Stimulated activated CD8-positive, alpha-beta memory T cell treated with anti-CD3 and anti-CD28 coated beads, Interleukin-4, amount 100 ng/mL, for 4 hours (primary cell): Measurements from ENCODE around the gene AOAH.
"Not testable (repeated sequence)": the region's sequence is repeated elsewhere in the genome, so short reads cannot be mapped to it uniquely, and the experiment has no call there.

ENCODE experiments used
- DNase-seq, 2 donors: peaks; one replicate each; pipeline ENCODE4 v3.0.0-alpha.2; 2020; ENCODE audit warnings: low read depth in 2 of 2, low spot score in 1 of 2

AOAH gene

DNA sequence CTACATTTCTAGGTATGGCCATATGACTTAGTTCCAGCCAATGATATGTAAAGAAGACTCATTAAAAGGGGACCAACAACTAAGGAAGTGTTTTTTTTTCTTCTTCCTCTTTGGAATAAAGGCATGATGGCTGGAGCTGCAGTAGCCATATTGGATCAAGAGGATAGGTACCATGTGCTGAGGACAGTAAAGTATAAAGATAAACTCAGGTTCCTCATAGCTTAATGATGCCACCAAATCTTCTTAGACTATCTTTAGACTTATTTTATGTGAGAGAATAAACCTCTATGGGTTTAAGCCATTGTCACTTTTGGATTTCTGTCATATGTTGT is 249.3 kb downstream of the AOAH start:
- no peak for DNase-seq

DNA sequence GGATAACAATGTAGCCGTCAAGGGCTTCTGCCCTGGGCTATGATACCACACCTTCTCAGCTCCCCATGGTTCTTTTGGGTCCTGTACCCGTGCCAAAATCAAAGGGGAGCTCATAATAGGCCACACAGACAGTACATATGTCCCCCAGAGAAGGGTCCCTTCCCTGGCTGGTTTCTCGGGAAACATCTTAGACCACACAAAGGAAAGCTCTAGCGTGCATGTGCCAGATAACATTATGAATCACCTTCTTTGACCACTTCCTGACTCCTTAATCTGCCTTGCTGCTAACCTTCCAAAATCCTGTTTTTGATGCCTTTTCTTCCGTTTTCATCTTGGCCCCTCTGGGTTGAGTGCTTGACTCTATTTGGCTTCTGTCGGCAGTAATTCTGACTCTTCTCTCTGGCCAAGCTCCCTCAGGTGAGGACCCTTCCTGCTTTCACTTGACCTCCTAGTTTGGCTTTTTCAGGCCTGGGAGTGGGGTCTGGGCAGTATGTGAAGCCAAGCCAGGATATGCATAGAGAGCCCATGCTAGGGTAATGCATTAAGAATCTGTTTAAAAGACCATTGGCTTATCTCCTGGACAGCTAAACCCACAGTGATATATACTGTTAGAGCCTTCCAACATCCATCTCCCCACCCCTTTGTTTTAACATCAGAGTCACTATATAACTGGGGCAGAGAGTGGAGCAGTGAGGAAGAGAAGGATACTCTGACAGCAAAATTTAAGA is 249.8 kb downstream of the AOAH start:
- no peak for DNase-seq

DNA sequence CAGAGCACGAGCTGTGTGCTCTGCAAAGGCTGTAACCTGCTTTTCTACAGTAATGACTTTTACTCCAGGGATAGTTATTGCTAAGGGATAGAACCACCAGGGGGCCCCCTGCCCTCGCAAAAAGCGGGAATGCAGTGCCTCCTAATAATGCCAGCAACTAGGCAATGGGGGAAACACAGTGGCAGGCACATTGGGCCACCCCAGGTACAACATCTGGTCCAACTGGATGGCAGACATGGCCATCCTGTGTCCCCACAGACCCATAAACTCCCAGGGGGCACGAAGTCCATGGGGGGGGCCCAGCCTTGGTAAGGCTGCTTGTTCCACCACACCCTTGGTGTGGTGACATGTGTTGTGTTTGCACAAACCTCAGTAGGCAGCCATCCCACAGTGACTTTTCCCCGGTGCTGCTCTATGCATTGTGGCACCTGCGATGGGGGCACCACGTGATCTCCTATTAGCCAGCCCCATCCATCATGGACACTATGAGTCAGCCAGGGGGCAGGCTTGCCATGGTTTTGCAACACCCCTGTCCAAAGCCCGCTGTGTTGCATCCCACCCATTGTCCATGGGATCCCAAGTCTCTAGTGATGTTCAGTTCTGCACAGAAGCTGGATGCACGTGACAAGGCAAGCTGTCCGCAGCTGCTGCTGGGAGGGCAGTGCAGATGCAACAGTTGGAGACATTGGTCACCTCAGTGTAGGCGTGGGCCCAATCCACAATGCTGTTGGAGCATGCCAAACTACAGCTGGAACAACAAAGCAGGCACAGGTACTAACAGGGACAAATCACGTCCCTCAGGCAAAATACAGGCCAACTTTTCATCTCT is 250.6 kb downstream of the AOAH start:
- DNase-seq = no peak

DNA sequence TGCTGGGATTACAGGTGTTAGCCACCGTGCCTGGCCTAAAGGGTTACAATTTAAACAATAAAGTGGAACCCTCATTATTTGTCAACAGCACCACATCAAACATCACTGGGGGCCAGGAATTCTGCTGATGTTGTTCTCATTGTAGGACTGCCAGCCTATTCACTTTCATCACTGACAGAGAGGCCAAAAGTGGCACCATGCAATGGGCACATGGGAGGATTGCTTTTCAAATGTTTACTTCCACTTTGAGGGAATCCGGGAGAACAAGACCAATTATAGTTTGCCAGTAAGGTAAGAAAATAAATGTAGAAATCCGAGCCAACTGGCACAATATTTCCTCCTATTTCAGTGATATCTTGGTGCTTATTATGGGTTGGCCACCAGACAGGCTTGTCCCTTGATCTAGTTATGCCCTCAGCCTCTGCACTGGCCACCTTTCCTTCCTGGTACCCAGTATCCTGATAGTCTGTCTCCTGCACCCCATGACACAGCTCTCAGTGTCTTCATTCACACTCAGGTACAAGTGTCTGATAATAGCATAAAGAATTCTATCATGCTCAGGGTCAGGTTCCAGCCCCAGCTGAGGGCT is 252.1 kb downstream of the AOAH start:
- DNase-seq = no peak

DNA sequence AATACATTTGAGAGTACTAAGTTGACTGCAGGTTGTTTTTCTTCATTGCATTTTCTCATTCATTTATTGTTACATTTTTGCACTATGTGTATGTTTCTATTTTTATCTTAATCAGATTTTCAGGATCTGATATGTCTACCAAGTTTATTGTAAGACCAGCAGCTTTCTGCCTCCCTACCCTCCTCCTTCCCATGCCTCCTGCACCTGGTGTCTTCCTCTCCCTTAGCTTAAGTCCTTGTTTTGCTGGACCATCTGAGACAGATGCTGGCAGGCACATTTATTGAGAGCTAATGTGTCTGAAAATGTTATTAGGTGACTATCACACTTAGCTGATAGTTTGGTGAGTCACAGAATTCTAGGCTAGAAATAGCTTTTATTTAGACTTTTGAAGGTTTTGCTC is 255.1 kb downstream of the AOAH start:
- no peak for DNase-seq

DNA sequence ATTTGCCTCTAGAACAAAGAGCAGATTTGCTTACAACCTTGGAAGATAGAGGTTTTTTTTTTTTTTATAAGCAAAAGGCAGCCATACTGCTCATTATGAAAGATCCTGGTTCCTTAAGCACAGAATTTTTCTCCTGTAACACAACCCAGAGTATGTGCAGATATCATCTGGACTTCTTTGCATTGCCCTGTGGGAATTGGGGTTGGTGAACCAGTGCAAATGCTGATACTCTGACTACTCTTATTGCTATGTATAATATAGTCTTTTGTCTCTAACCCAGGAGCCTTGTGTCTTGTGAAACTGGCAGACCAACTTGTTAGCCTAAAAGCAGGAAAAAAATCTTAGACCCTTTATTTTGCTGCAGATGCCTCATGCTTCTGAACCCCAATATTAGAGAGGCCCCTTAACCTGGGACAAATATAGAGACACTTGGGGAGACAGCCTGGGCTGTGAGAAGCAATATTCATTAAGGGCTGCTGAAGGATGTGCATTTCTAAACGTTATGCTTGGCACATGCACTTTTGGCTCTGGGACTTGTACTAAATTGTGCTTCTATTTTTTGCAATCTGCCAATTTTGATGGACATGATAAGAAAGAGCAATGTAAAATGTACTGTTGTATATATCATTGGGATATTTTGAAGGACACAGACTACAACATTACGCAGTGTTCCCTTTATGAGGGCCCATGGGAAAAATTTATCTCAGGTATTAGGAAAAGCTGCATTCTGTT is 255.8 kb downstream of the AOAH start:
- no peak for DNase-seq

DNA sequence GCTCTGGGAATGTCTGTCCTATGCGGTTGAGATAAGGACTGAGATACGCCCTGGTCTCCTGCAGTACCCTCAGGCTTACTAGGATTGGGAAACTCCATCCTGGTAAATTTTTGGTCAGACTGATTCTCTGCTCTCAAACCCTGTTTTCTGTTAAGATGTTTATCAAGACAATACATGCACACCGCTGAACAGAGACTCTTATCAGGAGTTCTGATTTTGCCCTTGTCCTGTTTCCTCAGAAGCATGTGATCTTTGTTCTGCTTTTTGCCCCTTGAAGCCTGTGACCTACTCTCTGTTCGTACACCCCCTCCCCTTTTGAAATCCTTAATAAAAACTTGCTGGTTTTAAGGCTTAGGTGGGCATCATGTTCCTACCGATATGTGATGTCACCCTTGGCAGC is 258.3 kb downstream of the AOAH start:
- DNase-seq = not testable (repeated sequence)

DNA sequence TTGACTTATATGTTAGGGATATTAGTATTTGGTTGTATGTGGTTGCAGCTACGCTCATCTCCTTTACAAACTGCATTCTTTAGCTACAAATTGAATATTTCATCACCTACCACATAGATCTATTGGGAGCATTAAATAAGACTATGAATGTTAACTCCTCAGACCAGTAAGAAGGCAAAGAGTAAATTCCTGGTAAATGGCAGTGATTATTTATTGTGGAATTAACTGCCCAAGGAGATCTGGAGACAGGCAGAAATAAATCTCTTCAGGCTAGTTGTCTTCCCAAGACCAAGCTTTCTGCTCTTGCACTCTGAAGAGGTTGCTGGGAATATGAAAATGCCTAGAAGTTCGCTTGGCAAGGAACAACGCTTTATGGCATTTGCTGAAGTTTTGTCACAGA is 260.0 kb downstream of the AOAH start:
- DNase-seq = no peak
